SU-DHL-6 (cell line): Measurements from ENCODE around the gene PRDM5.

Experiments used
- H2AFZ ChIP-seq: fragments of 200-600 bp; sonication (generic); 2 replicates; pipeline ENCODE4 v1.6.1; 2014; ENCODE audit warnings: low read depth, mild to moderate bottlenecking, moderate library complexity, mixed read lengths, antibody characterized with exemption, low read length; ENCODE audit not compliant: severe bottlenecking
- H3F3A ChIP-seq: fragments of 200-600 bp; shearing (Covaris generic); 2 replicates; pipeline ENCODE4 v1.6.0; 2016; ENCODE audit warnings: antibody characterized with exemption, mild to moderate bottlenecking; ENCODE audit not compliant: insufficient read depth
- H3K27ac ChIP-seq: fragments of 200-600 bp; sonication (generic); 2 replicates; pipeline ENCODE4 v1.5.1; 2016; ENCODE audit warnings: low read depth, mild to moderate bottlenecking, low read length, moderate library complexity, mixed read lengths
- H3K27me3 ChIP-seq: fragments of 200-600 bp; sonication (generic), shearing (Covaris generic); 2 replicates; pipeline ENCODE4 v1.6.0; 2014; ENCODE audit warnings: mild to moderate bottlenecking, low read length
- H3K36me3 ChIP-seq: fragments of 200-600 bp; sonication (generic); 2 replicates; pipeline ENCODE4 v1.6.1; 2014; ENCODE audit warnings: mild to moderate bottlenecking, low read length, mixed read lengths
- H3K4me2 ChIP-seq: fragments of 300-600, 200-600 bp; shearing (Covaris generic), sonication (generic); 2 replicates; pipeline ENCODE4 v1.6.0; 2014; ENCODE audit warnings: low read length, low read depth, mild to moderate bottlenecking; ENCODE audit not compliant: poor library complexity, severe bottlenecking
- H3K4me3 ChIP-seq: fragments of 200-600 bp; sonication (generic); 2 replicates; pipeline ENCODE4 v1.5.1; 2014; ENCODE audit warnings: antibody characterized with exemption, low read length, mild to moderate bottlenecking, mixed read lengths; ENCODE audit not compliant: insufficient read depth, poor library complexity, severe bottlenecking
- H3K79me2 ChIP-seq: fragments of 200-600 bp; sonication (generic); 2 replicates; pipeline ENCODE4 v1.6.1; 2014; ENCODE audit warnings: mild to moderate bottlenecking, low read length, moderate library complexity; ENCODE audit not compliant: insufficient read depth
- H3K9ac ChIP-seq: fragments of 200-600 bp; sonication (generic); 2 replicates; pipeline ENCODE4 v1.7.0; 2014; ENCODE audit warnings: mild to moderate bottlenecking, low read length
- H3K9me2 ChIP-seq: fragments of 200-600 bp; sonication (generic); replicated peaks from 2 replicates; pipeline ENCODE4 v1.6.1; 2014; ENCODE audit warnings: low read length; ENCODE audit not compliant: insufficient read depth
- H3K9me3 ChIP-seq: fragments of 200-600 bp; sonication (generic); 2 replicates; pipeline ENCODE4 v1.6.1; 2014; ENCODE audit warnings: low read length, mixed read lengths; ENCODE audit not compliant: insufficient read depth
- H4K20me1 ChIP-seq: fragments of 200-600 bp; sonication (generic); 2 replicates; pipeline ENCODE4 v1.6.1; 2014; ENCODE audit warnings: low read depth, mild to moderate bottlenecking, antibody characterized with exemption, low read length, moderate library complexity, mixed read lengths
- EZH2phosphoT487 ChIP-seq: fragments of 200-600 bp; sonication (generic), shearing (Covaris generic); conservative IDR thresholded peaks from 2 replicates; pipeline ENCODE4 v1.6.1; 2018; ENCODE audit warnings: mild to moderate bottlenecking, antibody characterized with exemption, low read length, moderate library complexity, mixed read lengths
- TF ChIP-seq, protein P1 (sequence below): fragments of 200-600 bp; sonication (generic); IDR thresholded peaks from one replicate; pipeline ENCODE4 v1.5.1; 2017; ENCODE audit warnings: antibody characterized with exemption, mild to moderate bottlenecking, low read length, moderate library complexity; ENCODE audit not compliant: insufficient read depth, poor library complexity, severe bottlenecking

Gene PRDM5

DNA sequence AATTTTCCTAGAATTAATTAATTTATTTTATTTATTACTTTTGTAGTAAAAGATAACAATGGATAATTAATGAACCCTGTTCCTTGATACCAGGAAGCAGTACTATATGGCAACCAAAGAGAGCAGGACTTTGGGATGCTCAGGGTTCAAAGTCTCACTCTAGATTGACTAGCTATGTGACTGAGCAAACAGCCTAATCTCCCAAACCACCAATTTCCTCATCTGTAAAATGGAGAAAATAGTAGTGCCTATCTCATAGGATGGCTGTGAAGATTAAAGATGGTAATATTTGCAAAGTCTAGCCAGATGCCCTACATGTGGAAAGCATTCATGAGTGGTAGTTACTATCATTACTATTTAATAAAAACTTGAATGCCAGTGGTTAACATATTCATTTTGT is 97.6 kb downstream of the PRDM5 start:
- no peak overlapping the region for H3K4me2 ChIP-seq
- no peaks in the 10 kb centered on the region for H4K20me1 ChIP-seq
- H3F3A ChIP-seq: no peaks in the 10 kb centered on the region
- H2AFZ ChIP-seq: no peak overlapping the region
- no peaks in the 10 kb centered on the region for H3K79me2 ChIP-seq
- TF ChIP-seq, protein P1, sequence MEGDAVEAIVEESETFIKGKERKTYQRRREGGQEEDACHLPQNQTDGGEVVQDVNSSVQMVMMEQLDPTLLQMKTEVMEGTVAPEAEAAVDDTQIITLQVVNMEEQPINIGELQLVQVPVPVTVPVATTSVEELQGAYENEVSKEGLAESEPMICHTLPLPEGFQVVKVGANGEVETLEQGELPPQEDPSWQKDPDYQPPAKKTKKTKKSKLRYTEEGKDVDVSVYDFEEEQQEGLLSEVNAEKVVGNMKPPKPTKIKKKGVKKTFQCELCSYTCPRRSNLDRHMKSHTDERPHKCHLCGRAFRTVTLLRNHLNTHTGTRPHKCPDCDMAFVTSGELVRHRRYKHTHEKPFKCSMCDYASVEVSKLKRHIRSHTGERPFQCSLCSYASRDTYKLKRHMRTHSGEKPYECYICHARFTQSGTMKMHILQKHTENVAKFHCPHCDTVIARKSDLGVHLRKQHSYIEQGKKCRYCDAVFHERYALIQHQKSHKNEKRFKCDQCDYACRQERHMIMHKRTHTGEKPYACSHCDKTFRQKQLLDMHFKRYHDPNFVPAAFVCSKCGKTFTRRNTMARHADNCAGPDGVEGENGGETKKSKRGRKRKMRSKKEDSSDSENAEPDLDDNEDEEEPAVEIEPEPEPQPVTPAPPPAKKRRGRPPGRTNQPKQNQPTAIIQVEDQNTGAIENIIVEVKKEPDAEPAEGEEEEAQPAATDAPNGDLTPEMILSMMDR: no peak
- no peak for TF ChIP-seq EZH2phosphoT487
- no peaks in the 10 kb centered on the region for H3K9me2 ChIP-seq
- no peak overlapping the region for H3K27ac ChIP-seq
- no peaks in the 10 kb centered on the region for H3K27me3 ChIP-seq
- H3K9ac ChIP-seq: no peak overlapping the region
- H3K4me3 ChIP-seq: no peak overlapping the region
- no peaks in the 10 kb centered on the region for H3K9me3 ChIP-seq
- H3K36me3 ChIP-seq: no peaks in the 10 kb centered on the region

DNA sequence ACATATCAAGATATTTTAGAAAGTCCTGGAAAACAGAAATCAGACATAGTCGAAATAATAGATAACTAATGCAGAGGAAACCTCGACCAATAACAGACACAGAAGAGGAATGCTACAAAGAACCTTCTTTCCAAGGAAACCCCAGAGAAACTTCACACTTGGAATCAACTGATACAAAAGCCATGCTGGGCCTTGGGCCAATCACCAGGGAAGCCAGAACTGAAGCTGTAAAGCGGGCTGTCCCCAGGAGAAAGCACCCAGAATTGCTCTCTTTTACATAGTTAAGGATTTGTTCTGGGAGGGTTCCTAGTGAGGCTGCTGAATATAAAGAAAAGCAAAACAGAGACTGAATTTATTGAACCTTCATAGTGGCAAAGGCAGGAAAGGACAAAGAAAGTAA is 100.5 kb downstream of the PRDM5 start:
- Histone ChIP-seq H3K36me3 (no peaks in the 10 kb centered on the region), H3K4me2 (no peak overlapping the region), H3F3A (no peaks in the 10 kb centered on the region), H3K9me2 (no peaks in the 10 kb centered on the region), H3K79me2 (no peaks in the 10 kb centered on the region), H3K9ac (no peak overlapping the region), H2AFZ (no peak overlapping the region), H3K4me3 (no peak overlapping the region), H3K9me3 (no peaks in the 10 kb centered on the region), H3K27me3 (no peaks in the 10 kb centered on the region), H4K20me1 (no peaks in the 10 kb centered on the region), H3K27ac (no peak overlapping the region)
- TF ChIP-seq, protein P1: no peak
- TF ChIP-seq EZH2phosphoT487: no peak

DNA sequence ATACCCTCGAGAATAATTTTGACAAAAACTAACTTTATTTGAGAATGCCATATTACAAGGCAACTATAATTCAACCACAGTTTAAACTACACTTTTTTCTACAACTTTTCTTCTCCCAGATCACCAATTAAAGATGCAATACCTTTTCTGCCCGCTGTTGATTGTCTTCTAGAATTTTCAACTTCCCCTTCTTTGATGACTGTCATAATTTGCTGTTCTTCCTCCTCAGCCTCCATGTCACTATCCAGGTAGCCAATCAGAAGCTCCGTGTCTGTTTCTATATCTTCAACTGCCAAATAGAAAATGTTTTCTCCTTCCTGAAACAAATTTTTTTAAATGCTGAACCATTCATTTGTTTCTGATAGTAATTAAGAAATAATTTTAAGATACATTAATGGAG is 101.5 kb downstream of the PRDM5 start:
- Histone ChIP-seq H3K9ac (no peak overlapping the region), H3K27me3 (no peaks in the 10 kb centered on the region), H3K27ac (no peak overlapping the region), H3K36me3 (no peaks in the 10 kb centered on the region), H3K4me3 (no peak overlapping the region), H4K20me1 (no peaks in the 10 kb centered on the region), H2AFZ (no peak overlapping the region), H3K79me2 (no peaks in the 10 kb centered on the region), H3F3A (no peaks in the 10 kb centered on the region), H3K4me2 (no peak overlapping the region), H3K9me3 (no peaks in the 10 kb centered on the region), H3K9me2 (no peaks in the 10 kb centered on the region)
- TF ChIP-seq, protein P1: no peak

DNA sequence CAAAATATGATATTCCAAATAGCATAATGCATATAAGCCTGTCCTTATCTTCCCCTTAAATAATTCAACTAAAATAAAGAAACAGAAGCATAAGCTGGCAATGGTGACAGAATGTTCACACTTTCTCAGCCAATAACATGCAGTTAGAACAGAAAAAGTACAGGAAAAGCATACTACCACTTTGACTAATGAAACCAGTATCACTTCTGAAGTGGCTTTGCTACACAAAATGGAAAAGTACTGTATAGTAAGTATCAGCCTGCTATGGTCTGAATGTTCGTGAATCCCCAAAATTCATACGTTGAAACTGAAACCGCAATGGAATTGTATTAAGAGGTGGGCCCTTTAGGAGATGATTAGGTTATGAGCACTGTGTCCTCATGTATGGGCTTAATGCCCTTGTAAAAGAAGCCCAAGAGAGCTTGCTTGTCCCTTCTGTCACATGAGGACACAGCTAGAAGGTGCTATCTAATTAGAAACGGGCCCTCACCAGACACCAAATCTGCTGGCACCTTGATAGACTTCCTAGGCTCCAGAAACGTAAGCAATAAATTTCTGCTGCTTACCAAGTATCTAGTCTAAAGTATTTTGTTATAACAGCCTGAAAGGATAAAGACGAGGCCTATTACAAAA is 102.6 kb downstream of the PRDM5 start:
- Histone ChIP-seq H3K27ac (no peak overlapping the region), H3K9ac (no peak overlapping the region), H3K4me2 (no peak overlapping the region), H3F3A (no peaks in the 10 kb centered on the region), H3K9me3 (no peaks in the 10 kb centered on the region), H2AFZ (no peak overlapping the region), H3K27me3 (no peaks in the 10 kb centered on the region), H3K79me2 (no peaks in the 10 kb centered on the region), H3K4me3 (no peak overlapping the region), H4K20me1 (no peaks in the 10 kb centered on the region), H3K9me2 (no peaks in the 10 kb centered on the region), H3K36me3 (no peaks in the 10 kb centered on the region)
- TF ChIP-seq, protein P1: no peak
- no peak for TF ChIP-seq EZH2phosphoT487
